A673 (cell line): ENCODE results near the gene WDR31.

ENCODE experiments used
- EZH2 ChIP-seq: fragments of 200-600 bp; sonication (generic); IDR thresholded peaks from 2 replicates; pipeline ENCODE4 v1.6.1; 2017; ENCODE audit warnings: borderline replicate concordance, low read depth, mild to moderate bottlenecking, mixed read lengths, antibody characterized with exemption, low read length; ENCODE audit not compliant: poor library complexity, severe bottlenecking
- TF ChIP-seq, protein P1 (sequence below): fragments of 300-800, 200-600 bp; sonication (generic); conservative IDR thresholded peaks from 2 replicates; pipeline ENCODE4 v1.5.1; 2017; ENCODE audit warnings: low read depth, mild to moderate bottlenecking, antibody characterized with exemption, low read length, moderate library complexity, mixed read lengths

DNA sequence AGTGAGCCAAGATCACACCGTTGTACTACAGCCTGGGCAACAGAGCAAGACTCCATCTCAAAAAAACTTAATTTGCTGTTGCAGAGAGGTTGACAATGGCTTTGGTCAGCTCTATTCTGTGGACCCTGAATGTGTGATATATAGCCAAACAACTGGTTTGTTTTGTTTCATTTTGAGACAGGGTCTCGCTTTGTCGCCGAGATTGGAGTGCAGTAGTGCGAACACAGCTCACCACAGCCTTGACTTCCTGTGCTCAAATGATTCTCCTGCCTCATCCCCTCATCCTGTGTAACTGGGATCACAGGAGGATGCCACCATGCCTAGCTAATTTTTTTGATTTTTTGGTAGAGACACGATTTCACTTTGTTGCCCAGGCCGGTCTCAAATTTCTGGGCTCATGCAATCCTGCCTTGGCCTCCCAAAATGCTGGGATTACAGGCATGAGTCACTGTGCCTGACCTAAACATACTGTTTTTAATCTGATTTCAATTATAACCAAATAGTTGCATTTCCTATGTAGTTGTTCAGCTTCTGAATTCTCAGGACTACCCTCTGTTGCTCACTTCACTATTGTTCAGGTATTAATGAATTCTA is 46.7 kb downstream of the WDR31 start:
- TF ChIP-seq, protein P1, sequence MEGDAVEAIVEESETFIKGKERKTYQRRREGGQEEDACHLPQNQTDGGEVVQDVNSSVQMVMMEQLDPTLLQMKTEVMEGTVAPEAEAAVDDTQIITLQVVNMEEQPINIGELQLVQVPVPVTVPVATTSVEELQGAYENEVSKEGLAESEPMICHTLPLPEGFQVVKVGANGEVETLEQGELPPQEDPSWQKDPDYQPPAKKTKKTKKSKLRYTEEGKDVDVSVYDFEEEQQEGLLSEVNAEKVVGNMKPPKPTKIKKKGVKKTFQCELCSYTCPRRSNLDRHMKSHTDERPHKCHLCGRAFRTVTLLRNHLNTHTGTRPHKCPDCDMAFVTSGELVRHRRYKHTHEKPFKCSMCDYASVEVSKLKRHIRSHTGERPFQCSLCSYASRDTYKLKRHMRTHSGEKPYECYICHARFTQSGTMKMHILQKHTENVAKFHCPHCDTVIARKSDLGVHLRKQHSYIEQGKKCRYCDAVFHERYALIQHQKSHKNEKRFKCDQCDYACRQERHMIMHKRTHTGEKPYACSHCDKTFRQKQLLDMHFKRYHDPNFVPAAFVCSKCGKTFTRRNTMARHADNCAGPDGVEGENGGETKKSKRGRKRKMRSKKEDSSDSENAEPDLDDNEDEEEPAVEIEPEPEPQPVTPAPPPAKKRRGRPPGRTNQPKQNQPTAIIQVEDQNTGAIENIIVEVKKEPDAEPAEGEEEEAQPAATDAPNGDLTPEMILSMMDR: no peak
- no peak for TF ChIP-seq EZH2
